Measurements from ENCODE around the gene SUCLA2.
A peak's percentile ranks its signal among the peaks of the same experiment; 100 is the strongest.

The SUCLA2 gene

GRCh38 chr13:47934371-47934770 lies 66.7 kb downstream of the SUCLA2 start:
- H3K36me3 ChIP-seq (ENCODE audit: insufficient read depth, low read length), result peaks cover 14% of the 10 kb centered on the region; the same call in 1 of the 2 replicates
- H3K4me2 ChIP-seq (ENCODE audit: insufficient read depth, low read length), result no peak overlapping the region
- TF ChIP-seq EZH2 (IDR thresholded peaks at IDR 0.05; ENCODE audit: borderline replicate concordance, low read depth, low read length, severe bottlenecking) (no peak), CTCF (IDR thresholded peaks at IDR 0.05; ENCODE audit: borderline replicate concordance, extremely low read depth, low read length, poor library complexity, severe bottlenecking) (no peak)
- DNase-seq (no peak), ATAC-seq (ENCODE audit: insufficient read depth, low read depth) (no peak)
- H3K79me2 ChIP-seq (ENCODE audit: insufficient read depth, low read length), result no peaks in the 10 kb centered on the region
- H3K4me1 ChIP-seq (ENCODE audit: insufficient read depth, low read length), result peaks cover 18% of the 10 kb centered on the region
- H2AFZ ChIP-seq (ENCODE audit: low read depth, low read length), result no peak overlapping the region
- H3K27me3 ChIP-seq (ENCODE audit: insufficient read depth, low read length, poor library complexity), result no peaks in the 10 kb centered on the region
- H3K9ac ChIP-seq (ENCODE audit: low read depth, low read length), result no peak overlapping the region
- no peak overlapping the region for H3K4me3 ChIP-seq (ENCODE audit: low read depth in 1 of 2, low read length in 2 of 2)
- H3K9me3 ChIP-seq (ENCODE audit: insufficient read depth, low read length, severe bottlenecking), result no peaks in the 10 kb centered on the region
- no peaks in the 10 kb centered on the region for H4K20me1 ChIP-seq (ENCODE audit: insufficient read depth, low read length)
- H3K27ac ChIP-seq (ENCODE audit: low read length), result peak overlapping the region; percentile 24; the same call in 1 of the 2 replicates

GRCh38 chr13:47932950-47933923 lies 67.8 kb downstream of the SUCLA2 start:
- Histone ChIP-seq H2AFZ (ENCODE audit: low read depth, low read length) (no peak overlapping the region), H3K4me2 (ENCODE audit: insufficient read depth, low read length) (no peak overlapping the region), H3K9ac (ENCODE audit: low read depth, low read length) (no peak overlapping the region), H3K27ac (ENCODE audit: low read length) (peak overlapping the region; percentile 14; the same call in 1 of the 2 replicates), H3K36me3 (ENCODE audit: insufficient read depth, low read length) (peaks cover 8% of the 10 kb centered on the region; the same call in 1 of the 2 replicates), H3K4me1 (ENCODE audit: insufficient read depth, low read length) (peaks cover 18% of the 10 kb centered on the region), H3K79me2 (ENCODE audit: insufficient read depth, low read length) (no peaks in the 10 kb centered on the region), H3K4me3 (ENCODE audit: low read depth in 1 of 2, low read length in 2 of 2) (no peak overlapping the region), H3K9me3 (ENCODE audit: insufficient read depth, low read length, severe bottlenecking) (no peaks in the 10 kb centered on the region), H4K20me1 (ENCODE audit: insufficient read depth, low read length) (no peaks in the 10 kb centered on the region), H3K27me3 (ENCODE audit: insufficient read depth, low read length, poor library complexity) (no peaks in the 10 kb centered on the region)
- DNase-seq, result peak; percentile 49
- no peak for TF ChIP-seq CTCF (IDR thresholded peaks at IDR 0.05; ENCODE audit: borderline replicate concordance, extremely low read depth, low read length, poor library complexity, severe bottlenecking)
- TF ChIP-seq EZH2 (IDR thresholded peaks at IDR 0.05; ENCODE audit: borderline replicate concordance, low read depth, low read length, severe bottlenecking), result no peak
- ATAC-seq (ENCODE audit: insufficient read depth, low read depth), result peak; percentile 82

GRCh38 chr13:47930649-47931165 lies 70.4 kb downstream of the SUCLA2 start:
- no peak for TF ChIP-seq EZH2 (IDR thresholded peaks at IDR 0.05; ENCODE audit: borderline replicate concordance, low read depth, low read length, severe bottlenecking)
- TF ChIP-seq CTCF (IDR thresholded peaks at IDR 0.05; ENCODE audit: borderline replicate concordance, extremely low read depth, low read length, poor library complexity, severe bottlenecking), result no peak
- Histone ChIP-seq H3K4me1 (ENCODE audit: insufficient read depth, low read length) (peaks cover 18% of the 10 kb centered on the region), H3K9ac (ENCODE audit: low read depth, low read length) (no peak overlapping the region), H3K79me2 (ENCODE audit: insufficient read depth, low read length) (no peaks in the 10 kb centered on the region), H3K4me3 (ENCODE audit: low read depth in 1 of 2, low read length in 2 of 2) (no peak overlapping the region), H3K27me3 (ENCODE audit: insufficient read depth, low read length, poor library complexity) (no peaks in the 10 kb centered on the region), H3K9me3 (ENCODE audit: insufficient read depth, low read length, severe bottlenecking) (no peaks in the 10 kb centered on the region), H4K20me1 (ENCODE audit: insufficient read depth, low read length) (no peaks in the 10 kb centered on the region), H3K4me2 (ENCODE audit: insufficient read depth, low read length) (no peak overlapping the region), H2AFZ (ENCODE audit: low read depth, low read length) (no peak overlapping the region), H3K27ac (ENCODE audit: low read length) (no peak overlapping the region), H3K36me3 (ENCODE audit: insufficient read depth, low read length) (no peaks in the 10 kb centered on the region)
- DNase-seq (no peak), ATAC-seq (ENCODE audit: insufficient read depth, low read depth) (no peak)
